ENCODE measurements around the gene RAB31. TPM values are rescaled to one million over a fixed set of nuclear protein-coding genes. Genes with fewer than 3 reads are reported as not detected.

The RAB31 gene
- total RNA-seq, 1 experiment from 2014 or later: 9.5 TPM

DNA sequence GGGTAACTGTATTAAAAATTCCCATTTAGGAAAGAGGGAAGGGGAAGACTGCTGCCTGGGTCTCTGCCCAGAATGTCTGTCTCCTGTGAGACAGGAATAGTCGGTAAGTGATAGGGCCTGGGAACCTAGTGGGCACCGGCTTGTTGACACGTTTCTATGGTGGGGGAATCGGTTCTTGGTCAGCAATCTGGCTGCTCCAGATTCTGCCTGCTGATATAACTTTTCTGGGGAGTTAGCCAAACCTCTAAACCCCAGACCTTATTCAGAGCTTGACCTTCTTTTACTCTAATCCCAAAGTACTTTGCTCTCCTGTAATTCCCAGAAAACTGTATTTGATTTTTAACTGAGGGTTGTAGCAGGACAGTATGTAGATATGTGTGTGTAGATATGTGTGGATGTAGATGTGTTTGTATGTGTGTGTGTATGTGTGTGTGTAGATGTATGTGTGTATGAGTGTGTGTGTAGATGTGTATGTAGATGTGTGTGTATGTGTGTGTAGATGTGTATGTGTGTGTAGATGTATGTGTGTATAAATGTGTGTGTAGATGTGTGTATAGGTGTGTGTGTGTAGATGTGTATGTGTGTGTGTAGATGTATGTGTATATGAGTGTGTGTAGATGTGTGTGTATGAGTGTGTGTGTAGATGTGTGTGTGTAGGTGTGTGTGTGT is 115.8 kb downstream of the RAB31 start:
- ChIA-PET CTCF (interaction anchor here (0.7 kb wide), 1 partner anchor 21 kb away, joined by 9 read pairs; no protein-coding TSS in a partner anchor), POLR2A (no interaction called here)
- TF ChIP-seq CTCF (IDR thresholded peaks at IDR 0.05; ENCODE audit: insufficient read depth in 1 of 2, low read depth in 1 of 2, low read length in 1 of 2, severe bottlenecking in 1 of 2, unreplicated experiment in 1 of 2): no peak
- Histone ChIP-seq H3K36me3 (ENCODE audit: control insufficient read depth, insufficient read depth, low read length) (no peaks in the 10 kb centered on the region), H3K9me3 (no peaks in the 10 kb centered on the region), H3K4me3 (ENCODE audit: low read depth, low read length) (no peak overlapping the region), H3K4me1 (peaks cover 28% of the 10 kb centered on the region), H3K27me3 (replicated peaks; ENCODE audit: control insufficient read depth, insufficient read depth, low read length) (no peaks in the 10 kb centered on the region)
- no peaks in the 10 kb centered on the region for H3K27me3 Mint-ChIP-seq (ENCODE audit: insufficient read depth, unreplicated experiment)
- H3K4me1 Mint-ChIP-seq (ENCODE audit: low read depth, unreplicated experiment): peaks cover 18% of the 10 kb centered on the region
- no TSS peak for BruUV-seq (replicated peaks)
- no peak overlapping the region for H3K4me3 Mint-ChIP-seq (ENCODE audit: unreplicated experiment)
- H3K36me3 Mint-ChIP-seq (ENCODE audit: insufficient read depth, unreplicated experiment): peaks cover 4% of the 10 kb centered on the region
- DNase-seq: no peak
- no peak overlapping the region for H3K27ac Mint-ChIP-seq (ENCODE audit: unreplicated experiment)
- intact Hi-C loops (cut with micrococcal nuclease; ENCODE audit: unreplicated experiment): no loop called here
- peaks cover 8% of the 10 kb centered on the region for H3K9me3 Mint-ChIP-seq (ENCODE audit: unreplicated experiment)

- ChIA-PET POLR2A (no interaction called here), CTCF (interaction anchor here (0.7 kb wide), 1 partner anchor 21 kb away, joined by 9 read pairs; no protein-coding TSS in a partner anchor)
- no peaks in the 10 kb centered on the region for H3K27me3 ChIP-seq (replicated peaks; ENCODE audit: control insufficient read depth, insufficient read depth, low read length)
- H3K4me3 ChIP-seq (ENCODE audit: low read depth, low read length): no peak overlapping the region
- Mint-ChIP-seq H3K9me3 (ENCODE audit: unreplicated experiment) (peaks cover 3% of the 10 kb centered on the region), H3K27me3 (ENCODE audit: insufficient read depth, unreplicated experiment) (no peaks in the 10 kb centered on the region), H3K27ac (ENCODE audit: unreplicated experiment) (no peak overlapping the region), H3K4me1 (ENCODE audit: low read depth, unreplicated experiment) (peaks cover 18% of the 10 kb centered on the region), H3K36me3 (ENCODE audit: insufficient read depth, unreplicated experiment) (peaks cover 4% of the 10 kb centered on the region), H3K4me3 (ENCODE audit: unreplicated experiment) (no peak overlapping the region)
- DNase-seq: no peak
- no TSS peak for BruUV-seq (replicated peaks)
- H3K36me3 ChIP-seq (ENCODE audit: control insufficient read depth, insufficient read depth, low read length): no peaks in the 10 kb centered on the region
- TF ChIP-seq CTCF (IDR thresholded peaks at IDR 0.05; ENCODE audit: insufficient read depth in 1 of 2, low read depth in 1 of 2, low read length in 1 of 2, severe bottlenecking in 1 of 2, unreplicated experiment in 1 of 2): no peak
- intact Hi-C loops (cut with micrococcal nuclease; ENCODE audit: unreplicated experiment): no loop called here
- peaks cover 28% of the 10 kb centered on the region for H3K4me1 ChIP-seq
- no peaks in the 10 kb centered on the region for H3K9me3 ChIP-seq
Measured at GRCh38 chr18:9824474-9824832, 116.4 kb downstream of the RAB31 start.

GRCh38 chr18:9824952-9825371 is 116.9 kb downstream of the RAB31 start:
- H3K36me3 Mint-ChIP-seq (ENCODE audit: insufficient read depth, unreplicated experiment): peaks cover 4% of the 10 kb centered on the region
- H3K4me1 Mint-ChIP-seq (ENCODE audit: low read depth, unreplicated experiment): peaks cover 18% of the 10 kb centered on the region
- H3K27ac Mint-ChIP-seq (ENCODE audit: unreplicated experiment): peak overlapping the region; percentile 96
- TSS peak; percentile 98 for BruUV-seq (replicated peaks)
- H3K4me1 ChIP-seq: peaks cover 28% of the 10 kb centered on the region
- no peaks in the 10 kb centered on the region for H3K27me3 ChIP-seq (replicated peaks; ENCODE audit: control insufficient read depth, insufficient read depth, low read length)
- no peak overlapping the region for H3K4me3 ChIP-seq (ENCODE audit: low read depth, low read length)
- POLR2A ChIA-PET: no interaction called here
- DNase-seq: peak in 1 of 2 experiments; percentile 12
- intact Hi-C loops (cut with micrococcal nuclease; ENCODE audit: unreplicated experiment): loop anchor here (1.0 to 5.0 kb wide), 3 partner anchors 17 to 87 kb away; partner anchors contain the start of gene VAPA
- no peaks in the 10 kb centered on the region for H3K9me3 Mint-ChIP-seq (ENCODE audit: unreplicated experiment)
- TF ChIP-seq CTCF (IDR thresholded peaks at IDR 0.05; ENCODE audit: insufficient read depth in 1 of 2, low read depth in 1 of 2, low read length in 1 of 2, severe bottlenecking in 1 of 2, unreplicated experiment in 1 of 2): no peak
- H3K36me3 ChIP-seq (ENCODE audit: control insufficient read depth, insufficient read depth, low read length): no peaks in the 10 kb centered on the region
- H3K27me3 Mint-ChIP-seq (ENCODE audit: insufficient read depth, unreplicated experiment): no peaks in the 10 kb centered on the region
- H3K4me3 Mint-ChIP-seq (ENCODE audit: unreplicated experiment): peak overlapping the region; percentile 43
- H3K9me3 ChIP-seq: no peaks in the 10 kb centered on the region
- CTCF ChIA-PET: no interaction called here
